HTR-8/SVneo (cell line): ENCODE measurements around the gene NAA60.

Source experiments
- DNase-seq: peaks from one replicate; pipeline ENCODE4 v3.0.0; 2011; ENCODE audit warnings: low spot score, mixed read lengths; ENCODE audit not compliant: insufficient read length
- FAIRE-seq: peaks from 2 replicates; lab custom pipeline; 2011; peaks lifted over from hg19 to GRCh38; lab: Jason Lieb, UNC

Gene NAA60

DNA sequence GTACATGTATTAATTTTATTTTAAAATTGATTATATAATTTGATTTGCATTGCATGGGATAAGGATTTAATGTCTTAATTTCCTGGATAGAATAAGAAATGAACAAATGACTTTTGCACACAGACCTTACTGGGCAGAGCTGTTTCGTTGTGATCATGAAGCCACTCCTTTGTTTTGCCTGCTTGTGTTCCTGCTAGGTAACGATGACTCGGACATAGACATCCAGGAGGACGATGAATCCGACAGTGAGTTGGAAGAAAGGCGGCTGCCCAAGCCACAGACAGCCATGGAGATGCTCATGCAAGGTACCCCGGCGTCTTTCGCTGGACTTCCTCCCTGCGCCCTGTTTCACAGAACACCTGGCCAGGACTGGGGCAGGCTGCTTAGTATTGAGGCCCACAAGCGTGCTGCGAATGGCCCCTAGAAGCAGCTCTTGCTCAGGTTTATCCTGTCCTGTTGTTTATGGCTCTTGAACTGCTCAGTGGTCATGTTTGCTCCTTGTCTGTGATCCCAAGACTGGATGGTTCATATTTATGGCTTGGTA, 87.0 kb downstream of the NAA60 start:
- no peak for FAIRE-seq
- DNase-seq, result no peak

DNA sequence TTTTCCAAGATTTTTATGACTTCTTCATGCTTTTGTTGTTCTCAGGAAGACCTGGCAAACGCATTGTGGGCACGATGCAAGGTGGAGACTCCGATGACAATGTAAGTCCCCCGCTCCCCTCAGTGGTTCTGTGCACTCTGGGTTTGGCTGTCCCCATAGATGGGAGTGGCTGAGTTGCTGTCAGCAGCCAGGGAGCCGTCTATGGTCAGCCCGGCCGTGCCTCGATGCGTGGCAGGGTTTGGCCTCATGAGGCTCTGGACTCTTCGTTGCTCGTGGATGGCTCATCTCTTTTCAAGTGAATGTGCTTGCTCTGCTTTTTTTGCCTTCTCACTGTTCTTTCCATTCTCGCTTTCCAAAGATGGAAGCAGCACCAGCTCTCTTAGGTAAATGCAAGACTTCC, 89.3 kb downstream of the NAA60 start:
- no peak for DNase-seq

DNA sequence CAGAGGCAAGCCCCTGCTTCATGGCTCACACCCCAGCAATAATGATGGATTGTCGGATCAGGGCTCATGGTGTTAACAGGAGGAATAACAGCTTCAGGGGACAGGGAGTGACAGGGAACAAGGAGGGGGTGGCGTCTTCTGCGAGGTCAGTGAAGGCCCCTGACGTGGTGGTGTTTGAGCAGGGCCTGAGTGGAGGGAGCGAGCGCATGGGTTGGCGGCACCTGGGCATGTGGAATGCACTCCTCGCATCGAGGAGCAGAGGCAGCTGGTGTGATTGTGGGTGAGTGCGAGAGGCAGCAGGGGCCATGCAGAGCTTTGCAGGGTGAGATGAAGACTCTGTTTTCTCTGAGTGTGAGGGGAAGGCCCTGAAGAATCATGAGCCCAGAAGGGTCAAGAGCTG, 90.6 kb downstream of the NAA60 start:
- DNase-seq (no peak), FAIRE-seq (no peak)

More for the DNA sequence above, 89.3 kb downstream of the NAA60 start:
- no peak for FAIRE-seq

DNA sequence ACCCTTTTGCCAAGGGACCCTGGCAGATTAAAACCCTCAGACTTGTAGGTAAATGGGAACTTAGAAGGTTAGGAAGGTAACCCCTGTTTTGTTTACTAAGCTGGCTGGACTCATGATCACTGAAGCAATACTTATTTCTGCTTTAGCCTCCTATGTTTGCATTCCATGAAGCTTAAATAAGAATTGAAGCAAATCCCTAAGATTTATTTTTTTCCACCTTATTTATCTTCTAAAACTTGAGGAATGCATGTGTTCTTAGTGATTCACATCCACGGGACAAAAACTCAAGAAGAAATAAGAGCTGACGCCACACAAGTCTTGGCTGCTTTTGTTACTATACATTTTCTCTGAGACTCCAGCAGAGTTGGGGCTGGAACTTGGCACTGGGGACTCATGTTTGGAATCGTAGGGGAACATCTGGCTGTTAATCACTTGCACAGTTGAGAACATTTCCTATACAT, 92.8 kb downstream of the NAA60 start:
- FAIRE-seq, result no peak

More for the DNA sequence above, 92.8 kb downstream of the NAA60 start:
- no peak for DNase-seq
